GM23248 (cell line): ENCODE data around the gene HSH2D.

Source experiments
- EZH2 ChIP-seq: fragments of 200-600 bp; sonication (generic); IDR thresholded peaks from 2 replicates; pipeline ENCODE4 v1.6.1; 2018; ENCODE audit warnings: antibody characterized with exemption, mild to moderate bottlenecking; ENCODE audit not compliant: insufficient read depth, poor library complexity, severe bottlenecking
- EZH2phosphoT487 ChIP-seq: fragments of 200-600 bp; sonication (generic); IDR thresholded peaks from 2 replicates; pipeline ENCODE4 v1.6.1; 2018; ENCODE audit warnings: antibody characterized with exemption, moderate library complexity, mild to moderate bottlenecking, low read depth; ENCODE audit not compliant: insufficient read depth

DNA sequence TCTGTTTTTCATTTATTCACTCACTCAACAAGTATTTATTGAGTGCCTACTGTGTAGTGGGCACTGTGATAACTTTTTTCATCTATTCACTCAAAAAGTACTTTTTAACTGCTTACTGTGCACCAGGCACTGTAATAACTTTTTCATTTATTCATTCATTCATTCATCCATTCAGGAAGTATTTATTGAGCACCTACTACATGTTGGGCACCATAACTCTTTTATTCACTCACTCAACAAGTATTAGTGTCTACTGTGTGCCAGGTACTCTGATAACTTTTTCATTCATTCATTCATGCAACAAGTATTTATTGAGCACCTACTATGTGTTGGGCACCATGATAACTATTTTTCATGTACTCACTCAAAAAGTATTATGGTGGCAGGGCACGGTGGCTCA is 22.9 kb downstream of the HSH2D start:
- TF ChIP-seq EZH2phosphoT487 (no peak), EZH2 (no peak)
